GM12891 (cell line): ENCODE data around the gene MICAL3.

Experiments
- POLR2A ChIP-seq: IDR thresholded peaks from 2 replicates; pipeline ENCODE4 v1.6.1; 2011; ENCODE audit warnings: low read depth, low read length, control low read depth
- POLR2AphosphoS5 ChIP-seq: IDR thresholded peaks from 2 replicates; pipeline ENCODE4 v1.6.1; 2011; ENCODE audit warnings: low read depth, low read length, control low read depth
- TAF1 ChIP-seq: IDR thresholded peaks from 2 replicates; pipeline ENCODE4 v1.6.1; 2011; ENCODE audit warnings: low read depth, low read length, control low read depth

GRCh38 chr22:17957693-17958092 lies 66.7 kb downstream of the MICAL3 start:
- TF ChIP-seq POLR2A (no peak), POLR2AphosphoS5 (no peak), TAF1 (no peak)
